Heart left ventricle (tissue), 16 donors: Measurements from ENCODE around the gene HMGCR. TPM values are rescaled to one million over a fixed set of nuclear protein-coding genes. Genes with fewer than 3 reads are reported as not detected.
"Not testable (repeated sequence)": the region's sequence is repeated elsewhere in the genome, so short reads cannot be mapped to it uniquely, and the experiment has no call there.

ENCODE experiments used
- ATAC-seq, 4 donors: fragments of 200-7000 bp; cut with Tn5 transposase; one replicate each; pipeline ENCODE4 v1.9.1; 2020 to 2022; ENCODE audit warnings: moderate library complexity in 4 of 4, mild to moderate bottlenecking in 3 of 4, moderate number of reproducible peaks in 1 of 4
- DNase-seq, 5 donors: peaks; one replicate each; pipeline ENCODE4 v3.0.0-alpha.2; 2020
- H3K27ac ChIP-seq, 12 donors: fragments of 200-600 bp; sonication (generic) in 4 of 12; one replicate each; pipeline versions ENCODE4 v1.5.0 to v1.8.0; 2016 to 2022; ENCODE audit warnings: mild to moderate bottlenecking in 2 of 12
- H3K27me3 ChIP-seq, 9 donors: fragments of 200-600 bp; sonication (generic) in 2 of 9; one replicate each; pipeline versions ENCODE4 v1.5.1 to v1.8.0; 2016 to 2022; ENCODE audit warnings: mild to moderate bottlenecking in 3 of 9
- H3K36me3 ChIP-seq, 9 donors: fragments of 200-600 bp; sonication (generic) in 2 of 9; one replicate each; pipeline versions ENCODE4 v1.5.0 to v1.8.0; 2018 to 2022; ENCODE audit warnings: mild to moderate bottlenecking in 2 of 9
- H3K4me1 ChIP-seq, 12 donors: fragments of 200-600 bp; sonication (generic) in 4 of 12; one replicate each; pipeline versions ENCODE4 v1.5.0 to v1.8.0; 2016 to 2022; ENCODE audit warnings: mild to moderate bottlenecking in 3 of 12
- H3K4me3 ChIP-seq, 12 donors: fragments of 200-600 bp; sonication (generic) in 4 of 12; one replicate each; pipeline versions ENCODE4 v1.5.0 to v1.8.0; 2017 to 2022; ENCODE audit warnings: mild to moderate bottlenecking in 9 of 12, moderate library complexity in 4 of 12
- H3K9me3 ChIP-seq, 12 donors: fragments of 200-600 bp; sonication (generic) in 4 of 12; one replicate each; pipeline versions ENCODE4 v1.5.0 to v1.8.0; 2016 to 2022; ENCODE audit warnings: mild to moderate bottlenecking in 1 of 12
- POLR2A ChIP-seq, 2 donors: fragments of 450-650 bp; IDR thresholded peaks; one replicate each; pipeline ENCODE4 v1.6.1; 2017; ENCODE audit warnings: antibody characterized with exemption in 2 of 2, mild to moderate bottlenecking in 2 of 2, moderate library complexity in 2 of 2
- WGBS, 4 donors: extraction: QIAGEN DNeasy Blood & Tissue Kit in 2 of 4; methylation state at CpG; one replicate each; pipeline versions ENCODE4 v1.1.5 to v1.1.7; 2013 to 2018; 5-methylcytosine and 5-hydroxymethylcytosine counted together
- intact Hi-C, 10 donors: fragments of 100-400 bp; cut with DNase I; formaldehyde crosslinking; loops; one replicate each; pipeline versions ENCODE4 v1.11.1 to v1.14.2; 2022
- polyA plus RNA-seq, 2 donors: library from polyadenylated mRNA; stranded (reverse); fragments of 200-250 nt; gene quantifications; one replicate each; pipeline ENCODE4 v1.2.3, GENCODE V29; 2013
- total RNA-seq, 9 donors: library from RNA; depleted of rRNA in 2 of 9; stranded (reverse); fragments of >200 nt in 2 of 9; fragmentation: NEBNext Ultra II Directional in 3 of 9; extraction: Animal tissue kit (Norgen Biotek cat#: 25700) in 3 of 9; gene quantifications; one replicate each; pipeline versions ENCODE4 v1.1.0 to v1.2.4, GENCODE V29; 2016 to 2023
- TF ChIP-seq, protein P1 (sequence below), 12 donors: fragments of 200-600 bp; sonication (generic) in 4 of 12; IDR thresholded peaks; one replicate each; pipeline versions ENCODE4 v1.5.0 to v1.8.0; 2018 to 2022; ENCODE audit warnings: antibody characterized with exemption in 12 of 12, mild to moderate bottlenecking in 5 of 12
- donor health status: ischemic (EF 13 %, LVEDD 7.1; RV severe dilation, severe dysfunction).
- donor health status: healthy with polysubstance abuse.
- donor health status: DM: no; HTN: yes; CAD: no.
- donor health status: DM: no; HTN: no; CAD: no.
- donor health status: ischemic (EF 25% LVEDD 6.9; RV normal size, moderate dysfunction).
- donor health status: ischemic (EF 25% LVEDD 5.7; RV mildly dilated, moderate dysfunction).
- donor health status: healthy.
- donor health status: DM: yes; HTN: yes; CAD: no.
- donor health status: ischemic (EF 35%, LVEDD 5.7; RV mildly dilated, moderate dysfunction).
- donor health status: nonischemic (EF 11% LVEDD 7.7; RV severe dilation, severe dysfunction).
- donor health status: DM: yes; HTN: yes; CAD: no.
- donor health status: PGD.
- donor health status: ischemic (EF 29% LVEDD 5.4; RV normal size, mild dysfunction).
- donor health status: nonischemic (EF 23%, LVEDD 6.1; RV moderate dilation, normal function).

HMGCR gene
- total and polyA plus RNA-seq, 11 donors, result 2.0 to 15.2 (median 11.4) TPM

DNA sequence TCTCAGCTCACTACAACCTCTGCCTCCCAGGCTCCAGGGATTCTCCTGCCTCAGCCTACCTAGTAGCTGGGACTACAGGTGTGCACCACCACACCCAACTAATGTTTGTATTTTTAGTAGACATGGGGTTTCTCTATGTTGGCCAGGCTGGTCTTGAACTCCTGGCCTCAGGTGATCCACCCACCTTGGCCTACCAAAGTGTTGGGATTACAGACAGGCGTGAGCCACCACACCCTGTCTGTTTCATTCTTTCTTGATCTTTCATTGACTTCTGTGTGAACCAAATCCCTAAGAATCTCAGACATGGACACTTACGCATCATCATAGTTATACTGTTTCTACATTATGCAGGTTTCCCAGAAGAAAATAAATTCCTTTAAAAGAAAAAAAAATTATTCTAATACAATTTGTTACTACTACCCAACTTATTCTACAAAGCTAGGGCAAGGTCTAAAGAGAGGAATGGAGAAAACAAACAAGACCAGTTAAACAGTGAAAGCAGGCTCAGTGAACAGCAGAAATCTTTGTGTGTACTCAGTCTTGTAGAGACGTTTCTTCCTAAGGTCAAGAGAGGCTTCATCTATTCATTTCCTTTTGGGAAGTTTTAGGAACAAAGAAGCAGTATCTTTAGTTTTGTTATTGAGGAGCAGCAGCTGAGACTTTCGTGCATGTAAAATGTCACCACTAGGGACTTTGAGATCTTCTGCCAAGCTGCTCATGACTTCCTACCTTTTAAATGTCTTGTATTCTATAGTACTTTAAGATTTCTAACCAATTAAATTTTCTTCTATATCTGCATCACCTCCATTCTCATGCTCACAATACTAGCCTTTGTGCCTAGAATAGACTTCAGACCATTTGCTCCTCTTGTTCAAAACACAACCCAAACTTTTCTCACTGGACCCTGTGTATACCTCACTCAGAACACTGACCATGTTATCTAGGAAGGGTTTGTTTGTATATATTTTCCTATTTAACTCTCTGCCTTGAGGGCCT is 5.6 kb upstream of the HMGCR start:
- Histone ChIP-seq H3K4me1 (peaks cover 0 to 7% (median 0%) of the 10 kb centered on the region in 12 donors), H3K27ac (no peak overlapping the region), H3K36me3 (no peaks in the 10 kb centered on the region), H3K27me3 (no peaks in the 10 kb centered on the region), H3K9me3 (no peaks in the 10 kb centered on the region), H3K4me3 (no peak overlapping the region)
- 62 to 69% (median 68%) methylated on average over 4 of the region's 4 CpGs for WGBS, 4 donors
- no peak for ATAC-seq
- intact Hi-C loops, result loop anchor here in 4 of 10 donors (10.0 kb wide), 5 partner anchors 277 to 567 kb away; partner anchors contain the start of genes GCNT4 (in 1 of the 4), GFM2 (in 1 of the 4) and NSA2 (in 1 of the 4)
- TF ChIP-seq POLR2A (IDR thresholded peaks at IDR 0.05), result no peak
- TF ChIP-seq, protein P1, sequence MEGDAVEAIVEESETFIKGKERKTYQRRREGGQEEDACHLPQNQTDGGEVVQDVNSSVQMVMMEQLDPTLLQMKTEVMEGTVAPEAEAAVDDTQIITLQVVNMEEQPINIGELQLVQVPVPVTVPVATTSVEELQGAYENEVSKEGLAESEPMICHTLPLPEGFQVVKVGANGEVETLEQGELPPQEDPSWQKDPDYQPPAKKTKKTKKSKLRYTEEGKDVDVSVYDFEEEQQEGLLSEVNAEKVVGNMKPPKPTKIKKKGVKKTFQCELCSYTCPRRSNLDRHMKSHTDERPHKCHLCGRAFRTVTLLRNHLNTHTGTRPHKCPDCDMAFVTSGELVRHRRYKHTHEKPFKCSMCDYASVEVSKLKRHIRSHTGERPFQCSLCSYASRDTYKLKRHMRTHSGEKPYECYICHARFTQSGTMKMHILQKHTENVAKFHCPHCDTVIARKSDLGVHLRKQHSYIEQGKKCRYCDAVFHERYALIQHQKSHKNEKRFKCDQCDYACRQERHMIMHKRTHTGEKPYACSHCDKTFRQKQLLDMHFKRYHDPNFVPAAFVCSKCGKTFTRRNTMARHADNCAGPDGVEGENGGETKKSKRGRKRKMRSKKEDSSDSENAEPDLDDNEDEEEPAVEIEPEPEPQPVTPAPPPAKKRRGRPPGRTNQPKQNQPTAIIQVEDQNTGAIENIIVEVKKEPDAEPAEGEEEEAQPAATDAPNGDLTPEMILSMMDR (IDR thresholded peaks at IDR 0.05), result no peak
- DNase-seq, result no peak

DNA sequence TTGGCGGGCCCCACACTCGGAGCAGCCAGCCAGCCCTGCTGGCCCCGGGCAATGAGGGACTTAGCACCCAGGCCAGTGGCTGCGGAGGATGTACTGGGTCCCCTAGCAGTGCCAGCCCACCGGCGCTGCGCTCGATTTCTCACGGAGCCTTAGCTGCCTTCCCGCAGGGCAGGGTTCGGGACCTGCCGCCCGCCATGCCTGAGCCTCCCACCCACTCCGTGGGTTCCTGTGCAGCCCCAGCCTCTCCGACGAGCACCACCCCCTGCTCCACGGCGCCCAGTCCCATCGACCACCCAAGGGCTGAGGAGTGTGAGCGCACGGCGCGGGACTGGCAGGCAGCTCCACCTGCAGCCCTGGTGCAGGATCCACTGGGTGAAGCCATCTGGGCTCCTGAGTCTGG is 3.3 kb upstream of the HMGCR start:
- H3K27ac ChIP-seq, H3K4me3 ChIP-seq, ATAC-seq, H3K9me3 ChIP-seq, H3K27me3 ChIP-seq, H3K36me3 ChIP-seq: not testable (repeated sequence)
- peak in 1 of 5 donors; percentile 54 for DNase-seq
- 93 to 98% (median 96%) methylated on average over 12 to 22 of the region's 23 CpGs for WGBS, 4 donors
- intact Hi-C loops, result loop anchor here in 4 of 10 donors (10.0 kb wide), 5 partner anchors 279 to 569 kb away; partner anchors contain the start of genes GCNT4 (in 1 of the 4), GFM2 (in 1 of the 4) and NSA2 (in 1 of the 4)
- H3K4me1 ChIP-seq, result peaks cover 0 to 19% (median 11%) of the 10 kb centered on the region in 12 donors

DNA sequence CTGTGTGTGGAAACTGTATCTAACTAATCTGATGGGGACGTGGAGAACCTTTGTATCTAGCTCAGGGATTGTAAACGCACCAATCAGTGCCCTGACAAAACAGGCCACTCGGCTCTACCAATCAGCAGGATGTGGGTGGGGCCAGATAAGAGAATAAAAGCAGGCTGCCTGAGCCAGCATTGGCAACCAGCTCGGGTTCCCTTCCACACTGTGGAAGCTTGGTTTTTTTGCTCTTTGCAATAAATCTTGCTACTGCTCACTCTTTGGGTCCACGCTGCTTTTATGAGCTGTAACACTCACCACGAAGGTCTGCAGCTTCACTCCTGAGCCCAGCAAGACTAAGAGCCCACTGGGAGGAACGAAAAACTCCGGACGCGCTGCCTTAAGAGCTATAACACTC is 2.6 kb upstream of the HMGCR start:
- DNase-seq, ATAC-seq, H3K9me3 ChIP-seq, H3K27me3 ChIP-seq, H3K27ac ChIP-seq, H3K36me3 ChIP-seq, H3K4me3 ChIP-seq: not testable (repeated sequence)
- WGBS, 4 donors, result 86 to 96% (median 87%) methylated on average over 7 to 10 of the region's 10 CpGs
- intact Hi-C loops, result loop anchor here in 4 of 10 donors (10.0 kb wide), 5 partner anchors 280 to 570 kb away; partner anchors contain the start of genes GCNT4 (in 1 of the 4), GFM2 (in 1 of the 4) and NSA2 (in 1 of the 4)
- H3K4me1 ChIP-seq, result peaks cover 0 to 22% (median 14%) of the 10 kb centered on the region in 12 donors

DNA sequence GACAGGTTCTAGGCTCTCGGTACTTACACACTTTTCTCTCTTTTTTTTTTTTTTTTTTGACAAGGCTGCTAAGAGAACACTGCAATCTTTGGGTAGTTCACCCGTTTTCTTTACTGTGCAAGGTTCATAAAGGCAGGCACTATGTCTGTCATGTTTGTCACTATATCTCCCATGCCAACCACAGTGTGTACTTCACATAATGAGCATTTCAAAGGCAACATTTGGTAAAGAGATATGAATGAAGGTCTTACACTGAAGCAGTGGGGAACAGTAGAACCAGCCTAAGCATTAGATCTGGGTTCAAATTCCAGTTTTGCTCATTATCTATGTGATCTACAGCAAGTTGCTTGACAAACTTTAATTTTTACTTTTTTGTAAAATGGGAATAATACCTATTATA is 1.5 kb upstream of the HMGCR start:
- H3K27ac ChIP-seq, result no peak overlapping the region
- TF ChIP-seq, protein P1 (IDR thresholded peaks at IDR 0.05), result no peak
- no peak for TF ChIP-seq POLR2A (IDR thresholded peaks at IDR 0.05)
- H3K9me3 ChIP-seq, result no peaks in the 10 kb centered on the region
- no peak for ATAC-seq
- H3K36me3 ChIP-seq, result no peaks in the 10 kb centered on the region
- peaks cover 0 to 22% (median 14%) of the 10 kb centered on the region in 12 donors for H3K4me1 ChIP-seq
- H3K27me3 ChIP-seq, result no peaks in the 10 kb centered on the region
- intact Hi-C loops, result loop anchor here in 7 of 10 donors (5.0 to 10.0 kb wide), 8 partner anchors 98 to 571 kb away; partner anchors contain the start of genes ANKRD31 (in 5 of the 7), GCNT4 (in 2 of the 7), GFM2 (in 1 of the 7) and NSA2 (in 1 of the 7)
- H3K4me3 ChIP-seq, result no peak overlapping the region
- 78 to 86% (median 85%) methylated on average over 2 of the region's 2 CpGs for WGBS, 4 donors
- no peak for DNase-seq
